NCI-H2107 (cell line): ENCODE results near the gene ABCB9.

Source experiments
- DNase-seq: peaks from one replicate; lab custom pipeline; 2025; lab: John Stamatoyannopoulos, UW

The ABCB9 gene

GRCh38 chr12:122994781-122995502 is 28.7 kb upstream of the ABCB9 start:
- DNase-seq: no peak

GRCh38 chr12:122994140-122994675 is 27.9 kb upstream of the ABCB9 start:
- DNase-seq: no peak

- DNase-seq: no peak
These were observed 26.1 kb upstream of the ABCB9 start for GRCh38 chr12:122992386-122992785.

GRCh38 chr12:122991623-122992275 is 25.5 kb upstream of the ABCB9 start:
- no peak for DNase-seq

GRCh38 chr12:122990961-122991622 is 24.8 kb upstream of the ABCB9 start:
- DNase-seq: no peak

GRCh38 chr12:122990561-122990960 is 24.3 kb upstream of the ABCB9 start:
- no peak for DNase-seq

GRCh38 chr12:122989874-122990419 is 23.7 kb upstream of the ABCB9 start:
- DNase-seq: no peak

- DNase-seq: no peak
These were observed 23.1 kb upstream of the ABCB9 start for GRCh38 chr12:122989225-122989839.

- no peak for DNase-seq
These were observed 22.4 kb upstream of the ABCB9 start for GRCh38 chr12:122988612-122989212.

GRCh38 chr12:122988036-122988435 is 21.8 kb upstream of the ABCB9 start:
- DNase-seq: no peak

GRCh38 chr12:122987086-122987951 is 21.1 kb upstream of the ABCB9 start:
- DNase-seq: no peak

GRCh38 chr12:122986258-122986871 is 20.1 kb upstream of the ABCB9 start:
- DNase-seq: no peak

- no peak for DNase-seq
These were observed 19.3 kb upstream of the ABCB9 start for GRCh38 chr12:122985338-122986257.

- DNase-seq: no peak
These were observed 18.5 kb upstream of the ABCB9 start for GRCh38 chr12:122984612-122985337.

GRCh38 chr12:122983789-122984515 is 17.7 kb upstream of the ABCB9 start:
- no peak for DNase-seq

GRCh38 chr12:122982963-122983788 is 16.9 kb upstream of the ABCB9 start:
- DNase-seq: no peak

- no peak for DNase-seq
These were observed 16.2 kb upstream of the ABCB9 start for GRCh38 chr12:122982477-122982815.
